KMS-11 (cell line): ENCODE data around the gene BRSK1.

ENCODE experiments used
- H2AFZ ChIP-seq: fragments of 200-600 bp; sonication (generic); 2 replicates; pipeline ENCODE4 v1.6.1; 2016; ENCODE audit warnings: antibody characterized with exemption, mixed run types, low read depth
- H3K27ac ChIP-seq: fragments of 200-600 bp; sonication (generic); 2 replicates; pipeline ENCODE4 v1.6.1; 2016; ENCODE audit warnings: mild to moderate bottlenecking, mixed run types
- H3K27me3 ChIP-seq: fragments of 200-600 bp; sonication (generic); 2 replicates; pipeline ENCODE4 v1.6.1; 2017; ENCODE audit warnings: mild to moderate bottlenecking, low read depth, mixed run types, moderate library complexity; ENCODE audit not compliant: insufficient read depth
- H3K36me3 ChIP-seq: fragments of 200-600 bp; sonication (generic); 2 replicates; pipeline ENCODE4 v1.6.1; 2017; ENCODE audit warnings: mild to moderate bottlenecking, mixed run types; ENCODE audit not compliant: insufficient read depth
- H3K4me1 ChIP-seq: fragments of 200-600 bp; sonication (generic); 2 replicates; pipeline ENCODE4 v1.6.1; 2016; ENCODE audit warnings: mild to moderate bottlenecking, low read depth, mixed run types; ENCODE audit not compliant: poor library complexity, severe bottlenecking
- H3K4me2 ChIP-seq: fragments of 200-600 bp; sonication (generic); 2 replicates; pipeline ENCODE4 v1.7.0; 2016; ENCODE audit warnings: mild to moderate bottlenecking, mixed run types
- H3K4me3 ChIP-seq: fragments of 200-600 bp; sonication (generic); IDR thresholded peaks from 2 replicates; pipeline ENCODE4 v1.6.1; 2017; ENCODE audit warnings: low read depth, low read length, mixed read lengths; ENCODE audit not compliant: insufficient read depth
- H3K79me2 ChIP-seq: fragments of 200-600 bp; sonication (generic); 2 replicates; pipeline ENCODE4 v1.6.1; 2016; ENCODE audit warnings: low read depth, mixed run types; ENCODE audit not compliant: insufficient read depth
- H3K9ac ChIP-seq: fragments of 200-600 bp; sonication (generic); 2 replicates; pipeline ENCODE4 v1.6.1; 2016; ENCODE audit warnings: mild to moderate bottlenecking, mixed run types
- H4K20me1 ChIP-seq: fragments of 200-600 bp; sonication (generic); 2 replicates; pipeline ENCODE4 v1.6.1; 2016; ENCODE audit warnings: mild to moderate bottlenecking, mixed run types; ENCODE audit not compliant: insufficient read depth
- CTCF ChIP-seq: fragments of 200-600 bp; sonication (generic); conservative IDR thresholded peaks from 2 replicates; pipeline ENCODE4 v1.6.1; 2017; ENCODE audit warnings: low read depth, mild to moderate bottlenecking, antibody characterized with exemption, low read length, moderate library complexity, mixed read lengths

The BRSK1 gene

GRCh38 chr19:55360902-55361301 lies 77.1 kb downstream of the BRSK1 start:
- Histone ChIP-seq H3K27me3 (peaks cover 57% of the 10 kb centered on the region), H3K4me2 (no peak overlapping the region), H3K4me3 (no peak overlapping the region), H3K36me3 (no peaks in the 10 kb centered on the region), H4K20me1 (no peaks in the 10 kb centered on the region), H3K79me2 (no peaks in the 10 kb centered on the region), H2AFZ (no peak overlapping the region), H3K9ac (no peak overlapping the region), H3K4me1 (no peaks in the 10 kb centered on the region), H3K27ac (no peak overlapping the region)
- no peak for TF ChIP-seq CTCF
